Stimulated activated naive CD4-positive, alpha-beta T cell treated with Interleukin-2 at 50 U/mL for 16 hours (primary cell): ENCODE data around the gene FAM216B.
"Not testable (repeated sequence)": the region's sequence is repeated elsewhere in the genome, so short reads cannot be mapped to it uniquely, and the experiment has no call there.

Source experiments
- DNase-seq: peaks from one replicate; lab custom pipeline; 2025; lab: John Stamatoyannopoulos, UW

The FAM216B gene

GRCh38 chr13:42786715-42787114, 5.3 kb downstream of the FAM216B start:
- DNase-seq = no peak

- DNase-seq = no peak
Observed at GRCh38 chr13:42788601-42789000, 7.2 kb downstream of the FAM216B start.

- no peak for DNase-seq
Observed at GRCh38 chr13:42792154-42792553, 10.8 kb downstream of the FAM216B start.

- DNase-seq = no peak
Observed at GRCh38 chr13:42794577-42795275, 13.3 kb downstream of the FAM216B start.

- DNase-seq = no peak
Observed at GRCh38 chr13:42795666-42796065, 14.3 kb downstream of the FAM216B start.

- no peak for DNase-seq
Observed at GRCh38 chr13:42796747-42797356, 15.5 kb downstream of the FAM216B start.

- DNase-seq = no peak
Observed at GRCh38 chr13:42798118-42798517, 16.7 kb downstream of the FAM216B start.

- DNase-seq = no peak
Observed at GRCh38 chr13:42800109-42800643, 18.8 kb downstream of the FAM216B start.

GRCh38 chr13:42803563-42804204, 22.3 kb downstream of the FAM216B start:
- no peak for DNase-seq

- no peak for DNase-seq
Observed at GRCh38 chr13:42804244-42804874, 23.0 kb downstream of the FAM216B start.

GRCh38 chr13:42807241-42807640, 25.9 kb downstream of the FAM216B start:
- DNase-seq = no peak

- DNase-seq = no peak
Observed at GRCh38 chr13:42807866-42808265, 26.5 kb downstream of the FAM216B start.

GRCh38 chr13:42808341-42808940, 27.1 kb downstream of the FAM216B start:
- DNase-seq = no peak

- DNase-seq = no peak
Observed at GRCh38 chr13:42812316-42812715, 30.9 kb downstream of the FAM216B start.

- no peak for DNase-seq
Observed at GRCh38 chr13:42814868-42815267, 33.5 kb downstream of the FAM216B start.

GRCh38 chr13:42815681-42816080, 34.3 kb downstream of the FAM216B start:
- no peak for DNase-seq

GRCh38 chr13:42816538-42816937, 35.2 kb downstream of the FAM216B start:
- no peak for DNase-seq

- DNase-seq = not testable (repeated sequence)
Observed at GRCh38 chr13:42819687-42820086, 38.3 kb downstream of the FAM216B start.

GRCh38 chr13:42820451-42820850, 39.1 kb downstream of the FAM216B start:
- DNase-seq = no peak

- DNase-seq = no peak
Observed at GRCh38 chr13:42821437-42821836, 40.1 kb downstream of the FAM216B start.

- no peak for DNase-seq
Observed at GRCh38 chr13:42832341-42833096, 51.1 kb downstream of the FAM216B start.
